ENCODE data around the gene ARHGEF16. TPM values are rescaled to one million over a fixed set of nuclear protein-coding genes. Genes with fewer than 3 reads are reported as not detected.

ARHGEF16 gene
- total RNA-seq, 1 experiment from 2014 or later = 11.2 TPM

DNA sequence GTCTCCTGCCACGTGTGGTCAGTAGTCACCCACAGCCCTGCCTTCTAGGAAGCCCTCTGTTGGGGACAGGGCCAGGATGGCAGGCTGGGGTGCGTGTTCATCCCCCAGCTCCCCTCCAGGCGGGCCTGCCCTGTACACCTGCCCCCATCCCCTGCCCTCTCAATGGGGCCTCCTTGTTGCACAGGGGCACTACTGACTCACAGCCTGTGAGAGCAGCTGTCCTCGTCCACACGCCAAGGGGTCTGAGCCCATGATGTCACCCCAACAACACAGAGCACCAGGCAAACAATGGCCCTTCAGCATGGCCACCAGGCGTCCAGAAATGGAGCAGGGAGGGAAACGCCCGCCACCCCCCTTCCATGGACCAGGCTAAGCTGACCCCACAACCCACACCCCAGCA lies 64.3 kb downstream of the ARHGEF16 start:
- POLR2A ChIA-PET (ENCODE audit: low non-redundant PET) = no interaction called here

DNA sequence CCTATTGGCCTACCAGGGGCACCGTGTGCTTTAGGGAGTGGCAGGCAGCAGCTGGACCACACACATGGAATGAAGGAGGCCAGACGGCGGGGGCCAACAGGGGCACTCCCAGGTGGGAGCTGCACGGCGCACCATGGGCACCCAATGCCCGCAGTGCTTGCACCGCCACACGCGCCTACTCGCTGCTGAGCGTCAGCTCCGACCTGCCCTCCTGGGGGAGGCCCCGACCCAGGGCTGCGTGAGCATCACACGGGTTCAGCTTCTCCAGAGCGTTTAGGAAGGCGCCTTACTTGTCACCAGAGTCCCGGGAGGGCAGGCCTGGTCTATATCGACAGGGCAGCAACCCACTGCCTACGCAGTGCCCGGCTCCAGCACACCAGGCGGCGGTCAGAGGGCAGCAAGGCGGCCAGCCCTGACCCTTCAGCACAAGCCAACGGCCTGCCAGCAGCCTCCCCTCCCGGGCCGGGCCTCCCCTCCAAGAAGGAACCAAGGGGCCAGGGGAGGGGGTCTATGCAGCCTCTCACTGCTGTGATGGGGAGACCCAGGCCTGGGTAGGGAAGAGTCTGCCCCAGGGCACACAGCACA lies 64.9 kb downstream of the ARHGEF16 start:
- Histone ChIP-seq H3K4me1 (ENCODE audit: insufficient read depth, low read length, poor library complexity, severe bottlenecking) (no peaks in the 10 kb centered on the region), H3K27me3 (replicated peaks; ENCODE audit: insufficient read depth, low read depth, low read length, poor library complexity) (no peaks in the 10 kb centered on the region), H3K9me3 (ENCODE audit: low read depth, low read length, poor library complexity, severe bottlenecking) (no peaks in the 10 kb centered on the region), H3K27ac (ENCODE audit: low read depth, low read length, poor library complexity, severe bottlenecking) (no peak overlapping the region), H3K36me3 (ENCODE audit: insufficient read depth, low read length, poor library complexity, severe bottlenecking) (no peaks in the 10 kb centered on the region), H3K4me3 (ENCODE audit: low read depth, low read length, poor library complexity, severe bottlenecking) (no peak overlapping the region)
- no TSS peak for BruUV-seq (replicated peaks)
- DNase-seq (ENCODE audit: low spot score) = no peak
- POLR2A ChIA-PET (ENCODE audit: low non-redundant PET) = no interaction called here
- TF ChIP-seq, protein P1, sequence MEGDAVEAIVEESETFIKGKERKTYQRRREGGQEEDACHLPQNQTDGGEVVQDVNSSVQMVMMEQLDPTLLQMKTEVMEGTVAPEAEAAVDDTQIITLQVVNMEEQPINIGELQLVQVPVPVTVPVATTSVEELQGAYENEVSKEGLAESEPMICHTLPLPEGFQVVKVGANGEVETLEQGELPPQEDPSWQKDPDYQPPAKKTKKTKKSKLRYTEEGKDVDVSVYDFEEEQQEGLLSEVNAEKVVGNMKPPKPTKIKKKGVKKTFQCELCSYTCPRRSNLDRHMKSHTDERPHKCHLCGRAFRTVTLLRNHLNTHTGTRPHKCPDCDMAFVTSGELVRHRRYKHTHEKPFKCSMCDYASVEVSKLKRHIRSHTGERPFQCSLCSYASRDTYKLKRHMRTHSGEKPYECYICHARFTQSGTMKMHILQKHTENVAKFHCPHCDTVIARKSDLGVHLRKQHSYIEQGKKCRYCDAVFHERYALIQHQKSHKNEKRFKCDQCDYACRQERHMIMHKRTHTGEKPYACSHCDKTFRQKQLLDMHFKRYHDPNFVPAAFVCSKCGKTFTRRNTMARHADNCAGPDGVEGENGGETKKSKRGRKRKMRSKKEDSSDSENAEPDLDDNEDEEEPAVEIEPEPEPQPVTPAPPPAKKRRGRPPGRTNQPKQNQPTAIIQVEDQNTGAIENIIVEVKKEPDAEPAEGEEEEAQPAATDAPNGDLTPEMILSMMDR (conservative IDR thresholded peaks at IDR 0.05; ENCODE audit: low read depth, low read length) = no peak
- no peak for TF ChIP-seq EZH2 (IDR thresholded peaks at IDR 0.05; ENCODE audit: borderline replicate concordance, low read depth, low read length, poor library complexity, severe bottlenecking)
- intact Hi-C loops (cut with micrococcal nuclease; ENCODE audit: unreplicated experiment) = no loop called here
- CTCF ChIA-PET = no interaction called here

More for the DNA sequence above, 64.3 kb downstream of the ARHGEF16 start:
- intact Hi-C loops (cut with micrococcal nuclease; ENCODE audit: unreplicated experiment) = no loop called here
- no TSS peak for BruUV-seq (replicated peaks)
- no peaks in the 10 kb centered on the region for H3K36me3 ChIP-seq (ENCODE audit: insufficient read depth, low read length, poor library complexity, severe bottlenecking)
- no peak overlapping the region for H3K4me3 ChIP-seq (ENCODE audit: low read depth, low read length, poor library complexity, severe bottlenecking)
- H3K4me1 ChIP-seq (ENCODE audit: insufficient read depth, low read length, poor library complexity, severe bottlenecking) = no peaks in the 10 kb centered on the region
- DNase-seq (ENCODE audit: low spot score) = no peak
- TF ChIP-seq, protein P1 (conservative IDR thresholded peaks at IDR 0.05; ENCODE audit: low read depth, low read length) = no peak
- no peak for TF ChIP-seq EZH2 (IDR thresholded peaks at IDR 0.05; ENCODE audit: borderline replicate concordance, low read depth, low read length, poor library complexity, severe bottlenecking)
- no peak overlapping the region for H3K27ac ChIP-seq (ENCODE audit: low read depth, low read length, poor library complexity, severe bottlenecking)
- CTCF ChIA-PET = interaction anchor here (0.6 to 1.0 kb wide), 3 partner anchors 13 to 100 kb away, joined by 3 to 4 read pairs (median 4); no protein-coding TSS in a partner anchor
- H3K27me3 ChIP-seq (replicated peaks; ENCODE audit: insufficient read depth, low read depth, low read length, poor library complexity) = no peaks in the 10 kb centered on the region
- H3K9me3 ChIP-seq (ENCODE audit: low read depth, low read length, poor library complexity, severe bottlenecking) = no peaks in the 10 kb centered on the region

DNA sequence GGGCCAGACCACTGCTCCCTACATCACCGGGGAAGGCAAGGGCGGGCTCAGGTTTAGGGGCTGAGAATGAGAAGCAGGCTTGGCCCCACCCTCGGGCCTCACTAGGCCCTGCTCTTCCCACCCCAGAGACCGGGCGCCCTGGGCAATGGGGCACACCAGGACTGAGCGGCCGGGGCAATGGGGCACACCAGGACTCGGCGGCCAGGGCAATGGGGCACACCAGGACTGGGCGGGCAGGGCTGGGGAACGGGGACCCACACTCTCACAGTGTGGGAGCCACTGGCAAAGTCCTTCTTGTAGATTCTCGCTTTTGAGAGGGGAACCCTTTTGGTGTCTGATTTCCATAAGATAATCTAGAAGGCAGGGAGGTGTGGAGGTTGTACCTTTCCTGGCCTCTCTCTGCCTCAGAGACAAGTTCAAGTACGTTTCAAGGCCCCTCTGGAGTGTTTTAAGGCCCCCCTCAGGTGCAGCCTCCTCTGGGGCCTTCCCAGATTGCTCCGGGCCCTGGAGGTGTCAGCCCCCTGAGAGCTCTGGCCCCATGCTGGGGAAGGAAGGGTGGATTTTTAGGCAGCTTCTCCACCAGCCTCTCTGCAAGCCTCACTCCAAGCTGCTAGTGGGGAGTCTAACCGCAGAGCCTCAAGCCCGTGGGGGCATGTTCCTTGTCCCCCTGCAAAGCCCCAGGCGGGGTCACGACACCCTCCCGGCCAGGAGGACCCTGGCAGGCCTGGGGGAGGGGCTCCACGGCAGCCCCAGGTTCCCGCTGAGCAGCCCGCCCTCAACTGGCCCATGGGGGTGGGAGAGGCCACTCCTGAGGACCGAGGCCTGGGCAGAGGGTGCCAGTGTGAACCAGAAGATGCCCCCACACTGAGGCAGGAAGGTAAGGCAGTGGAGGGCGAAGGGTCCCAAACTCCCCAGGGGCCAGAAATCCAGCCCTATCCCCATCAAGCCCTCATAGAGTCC lies 66.2 kb downstream of the ARHGEF16 start:
- BruUV-seq (replicated peaks) = no TSS peak
- Histone ChIP-seq H3K4me1 (ENCODE audit: insufficient read depth, low read length, poor library complexity, severe bottlenecking) (no peaks in the 10 kb centered on the region), H3K27me3 (replicated peaks; ENCODE audit: insufficient read depth, low read depth, low read length, poor library complexity) (no peaks in the 10 kb centered on the region), H3K27ac (ENCODE audit: low read depth, low read length, poor library complexity, severe bottlenecking) (no peak overlapping the region), H3K9me3 (ENCODE audit: low read depth, low read length, poor library complexity, severe bottlenecking) (no peaks in the 10 kb centered on the region), H3K4me3 (ENCODE audit: low read depth, low read length, poor library complexity, severe bottlenecking) (no peak overlapping the region), H3K36me3 (ENCODE audit: insufficient read depth, low read length, poor library complexity, severe bottlenecking) (no peaks in the 10 kb centered on the region)
- intact Hi-C loops (cut with micrococcal nuclease; ENCODE audit: unreplicated experiment) = no loop called here
- ChIA-PET POLR2A (ENCODE audit: low non-redundant PET) (no interaction called here), CTCF (interaction anchor here (0.7 kb wide), 1 partner anchor 68 kb away, joined by 3 read pairs; no protein-coding TSS in a partner anchor)
- peak; percentile 10 for DNase-seq (ENCODE audit: low spot score)
- TF ChIP-seq EZH2 (IDR thresholded peaks at IDR 0.05; ENCODE audit: borderline replicate concordance, low read depth, low read length, poor library complexity, severe bottlenecking) = no peak
- TF ChIP-seq, protein P1 (conservative IDR thresholded peaks at IDR 0.05; ENCODE audit: low read depth, low read length) = no peak
